Measurements from ENCODE around the gene AGTRAP. TPM values are rescaled to one million over a fixed set of nuclear protein-coding genes. Genes with fewer than 3 reads are reported as not detected.

Gene AGTRAP
- total RNA-seq, 1 experiment from 2014 or later, result 23.6 TPM

- ChIA-PET CTCF (no interaction called here), POLR2A (ENCODE audit: low non-redundant PET) (no interaction called here)
- H3K9me3 ChIP-seq (ENCODE audit: low read depth, low read length, poor library complexity, severe bottlenecking), result no peaks in the 10 kb centered on the region
- no peak overlapping the region for H3K27ac ChIP-seq (ENCODE audit: low read depth, low read length, poor library complexity, severe bottlenecking)
- H3K27me3 ChIP-seq (replicated peaks; ENCODE audit: insufficient read depth, low read depth, low read length, poor library complexity), result no peaks in the 10 kb centered on the region
- no peak for TF ChIP-seq CTCF (conservative IDR thresholded peaks at IDR 0.05; ENCODE audit: low read depth, low read length)
- TF ChIP-seq EZH2 (IDR thresholded peaks at IDR 0.05; ENCODE audit: borderline replicate concordance, low read depth, low read length, poor library complexity, severe bottlenecking), result no peak
- H3K36me3 ChIP-seq (ENCODE audit: insufficient read depth, low read length, poor library complexity, severe bottlenecking), result no peaks in the 10 kb centered on the region
- BruUV-seq (replicated peaks), result no TSS peak
- DNase-seq (ENCODE audit: low spot score), result no peak
- peaks cover 49% of the 10 kb centered on the region for H3K4me1 ChIP-seq (ENCODE audit: insufficient read depth, low read length, poor library complexity, severe bottlenecking)
- intact Hi-C loops (cut with micrococcal nuclease; ENCODE audit: unreplicated experiment), result no loop called here
- H3K4me3 ChIP-seq (ENCODE audit: low read depth, low read length, poor library complexity, severe bottlenecking), result no peak overlapping the region
Observed at GRCh38 chr1:11706292-11706691, 29.6 kb upstream of the AGTRAP start.

DNA sequence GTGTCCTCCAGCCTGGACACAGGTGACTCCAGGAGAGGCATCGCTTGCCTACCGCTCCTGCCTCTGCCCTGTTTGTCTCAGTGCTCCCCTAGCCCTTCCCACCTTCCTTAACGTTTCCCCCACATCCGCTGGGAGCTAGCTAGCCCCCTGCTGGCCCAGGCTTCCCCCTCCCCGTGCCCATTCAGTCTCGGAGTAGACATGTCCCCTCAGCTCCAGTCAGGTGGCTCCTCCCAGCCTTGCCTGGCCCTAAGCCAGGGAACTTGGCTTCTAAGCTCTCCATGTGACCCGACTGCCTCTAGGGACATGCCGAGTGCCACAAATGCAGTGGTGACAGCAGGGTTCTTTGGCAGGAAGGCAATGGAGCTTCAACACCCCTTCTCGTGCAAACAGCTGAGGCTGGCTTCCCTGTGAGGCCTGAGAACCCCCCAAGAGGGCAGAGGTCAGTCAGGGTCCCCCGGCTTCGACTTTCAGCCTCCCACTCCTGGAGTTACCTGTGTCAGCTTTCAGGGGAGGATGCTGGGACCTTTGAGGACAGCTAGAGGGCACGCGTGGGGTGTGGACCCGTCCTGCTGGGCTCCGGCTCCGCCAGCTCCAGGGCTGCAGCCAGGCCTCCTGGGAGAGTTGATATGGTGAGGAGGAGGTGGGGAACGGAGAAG, 28.2 kb upstream of the AGTRAP start:
- ChIA-PET POLR2A (ENCODE audit: low non-redundant PET) (no interaction called here), CTCF (interaction anchor here (1.4 to 1.8 kb wide), 2 partner anchors 23 to 44 kb away, joined by 4 read pairs; partner anchors contain the start of gene FBXO6)
- no peak for TF ChIP-seq CTCF (conservative IDR thresholded peaks at IDR 0.05; ENCODE audit: low read depth, low read length)
- no peak for TF ChIP-seq EZH2 (IDR thresholded peaks at IDR 0.05; ENCODE audit: borderline replicate concordance, low read depth, low read length, poor library complexity, severe bottlenecking)
- peaks cover 37% of the 10 kb centered on the region for H3K4me1 ChIP-seq (ENCODE audit: insufficient read depth, low read length, poor library complexity, severe bottlenecking)
- no peak overlapping the region for H3K27ac ChIP-seq (ENCODE audit: low read depth, low read length, poor library complexity, severe bottlenecking)
- peak; percentile 94 for DNase-seq (ENCODE audit: low spot score)
- no TSS peak for BruUV-seq (replicated peaks)
- no peaks in the 10 kb centered on the region for H3K27me3 ChIP-seq (replicated peaks; ENCODE audit: insufficient read depth, low read depth, low read length, poor library complexity)
- intact Hi-C loops (cut with micrococcal nuclease; ENCODE audit: unreplicated experiment), result no loop called here
- H3K9me3 ChIP-seq (ENCODE audit: low read depth, low read length, poor library complexity, severe bottlenecking), result no peaks in the 10 kb centered on the region
- no peak overlapping the region for H3K4me3 ChIP-seq (ENCODE audit: low read depth, low read length, poor library complexity, severe bottlenecking)
- H3K36me3 ChIP-seq (ENCODE audit: insufficient read depth, low read length, poor library complexity, severe bottlenecking), result no peaks in the 10 kb centered on the region

DNA sequence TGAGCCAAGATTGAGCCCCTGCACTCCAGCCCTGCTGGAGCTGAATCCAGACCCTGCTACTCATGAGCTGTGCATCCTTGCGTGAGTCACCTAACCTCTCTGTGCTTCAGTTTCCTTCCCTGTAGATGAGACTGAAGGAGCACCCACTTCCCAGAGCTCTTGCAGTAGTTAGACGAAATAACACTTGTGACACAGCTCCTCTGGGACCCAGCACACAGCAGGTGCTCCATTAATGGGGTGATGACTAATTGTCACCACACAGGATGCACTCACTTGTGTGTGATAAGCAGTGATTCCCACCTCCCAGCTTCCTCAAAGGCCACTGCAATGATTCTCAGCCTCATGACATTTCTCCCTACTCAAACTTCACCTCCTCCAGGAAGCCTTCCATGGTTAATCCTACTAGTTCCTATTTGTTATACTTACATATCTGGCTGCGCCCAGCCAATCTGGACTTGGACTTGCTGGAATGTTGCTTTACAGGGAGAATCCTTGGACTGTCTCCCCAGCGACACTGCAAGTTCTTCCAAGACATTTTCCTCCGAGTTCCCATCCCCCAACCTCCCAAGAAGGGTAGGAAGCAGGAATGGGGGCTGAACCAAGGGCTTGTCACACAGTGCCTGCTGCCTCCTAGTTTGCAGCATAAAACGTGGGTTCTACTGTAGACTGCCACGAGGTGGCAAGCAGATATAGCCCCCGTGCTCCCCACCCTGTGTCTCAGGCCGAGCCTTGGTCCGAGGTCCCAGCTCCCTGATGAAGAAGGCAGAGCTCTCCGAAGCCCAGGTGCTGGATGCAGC, 27.2 kb upstream of the AGTRAP start:
- POLR2A ChIA-PET (ENCODE audit: low non-redundant PET), result no interaction called here
- CTCF ChIA-PET, result interaction anchor here (1.0 to 1.8 kb wide), 2 partner anchors 22 to 46 kb away, joined by 4 to 6 read pairs; no protein-coding TSS in a partner anchor
- BruUV-seq (replicated peaks), result no TSS peak

More for the DNA sequence above, 27.2 kb upstream of the AGTRAP start:
- no peaks in the 10 kb centered on the region for H3K9me3 ChIP-seq (ENCODE audit: low read depth, low read length, poor library complexity, severe bottlenecking)
- TF ChIP-seq CTCF (conservative IDR thresholded peaks at IDR 0.05; ENCODE audit: low read depth, low read length), result no peak
- TF ChIP-seq EZH2 (IDR thresholded peaks at IDR 0.05; ENCODE audit: borderline replicate concordance, low read depth, low read length, poor library complexity, severe bottlenecking), result no peak
- no peak for DNase-seq (ENCODE audit: low spot score)
- no peaks in the 10 kb centered on the region for H3K27me3 ChIP-seq (replicated peaks; ENCODE audit: insufficient read depth, low read depth, low read length, poor library complexity)
- no peak overlapping the region for H3K4me3 ChIP-seq (ENCODE audit: low read depth, low read length, poor library complexity, severe bottlenecking)
- peaks cover 36% of the 10 kb centered on the region for H3K4me1 ChIP-seq (ENCODE audit: insufficient read depth, low read length, poor library complexity, severe bottlenecking)
- intact Hi-C loops (cut with micrococcal nuclease; ENCODE audit: unreplicated experiment), result no loop called here
- H3K27ac ChIP-seq (ENCODE audit: low read depth, low read length, poor library complexity, severe bottlenecking), result no peak overlapping the region
- no peaks in the 10 kb centered on the region for H3K36me3 ChIP-seq (ENCODE audit: insufficient read depth, low read length, poor library complexity, severe bottlenecking)
